HG02938 (cell line): ENCODE data around the gene PICK1.

Experiments used
- ATAC-seq: cut with Tn5 transposase; IDR thresholded peaks from one replicate; pipeline ENCODE4 v1.9.1; 2021; ENCODE audit warnings: mild to moderate bottlenecking, moderate library complexity; ENCODE audit not compliant: unreplicated experiment

Gene PICK1

DNA sequence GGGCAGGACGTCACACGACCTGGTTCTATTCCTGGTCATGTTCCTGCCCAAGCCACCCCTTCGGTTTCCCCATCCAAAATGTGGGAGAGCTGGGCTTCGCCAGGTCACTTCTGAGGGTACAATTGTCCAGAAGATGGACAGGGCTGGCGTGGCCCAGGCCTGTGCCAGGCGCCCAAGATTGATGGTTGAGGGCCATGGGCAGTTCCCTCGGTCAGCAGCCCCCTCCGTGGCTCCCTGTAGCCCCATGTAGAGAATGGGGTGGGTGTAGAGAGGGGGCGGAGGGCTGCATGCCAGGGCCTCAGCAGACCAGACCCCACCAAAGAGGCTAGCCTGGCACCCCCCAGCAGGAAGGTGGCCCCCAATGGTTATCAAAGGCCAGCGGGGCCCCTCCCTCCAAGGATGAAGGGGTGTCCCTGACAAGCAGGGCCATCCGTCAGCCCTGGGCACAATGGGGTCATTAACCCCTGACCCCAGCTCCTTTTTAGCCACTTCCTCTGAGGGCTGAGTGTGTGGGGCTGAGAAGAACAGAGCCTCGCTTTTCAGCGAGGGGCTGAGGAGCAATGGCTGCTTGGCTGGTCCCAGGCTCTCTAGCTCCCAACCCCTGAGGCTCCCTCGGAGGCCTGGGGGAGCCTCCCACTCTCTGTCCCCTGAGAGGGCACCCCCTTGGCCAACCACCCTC, 11.0 kb upstream of the PICK1 start:
- no peak for ATAC-seq

DNA sequence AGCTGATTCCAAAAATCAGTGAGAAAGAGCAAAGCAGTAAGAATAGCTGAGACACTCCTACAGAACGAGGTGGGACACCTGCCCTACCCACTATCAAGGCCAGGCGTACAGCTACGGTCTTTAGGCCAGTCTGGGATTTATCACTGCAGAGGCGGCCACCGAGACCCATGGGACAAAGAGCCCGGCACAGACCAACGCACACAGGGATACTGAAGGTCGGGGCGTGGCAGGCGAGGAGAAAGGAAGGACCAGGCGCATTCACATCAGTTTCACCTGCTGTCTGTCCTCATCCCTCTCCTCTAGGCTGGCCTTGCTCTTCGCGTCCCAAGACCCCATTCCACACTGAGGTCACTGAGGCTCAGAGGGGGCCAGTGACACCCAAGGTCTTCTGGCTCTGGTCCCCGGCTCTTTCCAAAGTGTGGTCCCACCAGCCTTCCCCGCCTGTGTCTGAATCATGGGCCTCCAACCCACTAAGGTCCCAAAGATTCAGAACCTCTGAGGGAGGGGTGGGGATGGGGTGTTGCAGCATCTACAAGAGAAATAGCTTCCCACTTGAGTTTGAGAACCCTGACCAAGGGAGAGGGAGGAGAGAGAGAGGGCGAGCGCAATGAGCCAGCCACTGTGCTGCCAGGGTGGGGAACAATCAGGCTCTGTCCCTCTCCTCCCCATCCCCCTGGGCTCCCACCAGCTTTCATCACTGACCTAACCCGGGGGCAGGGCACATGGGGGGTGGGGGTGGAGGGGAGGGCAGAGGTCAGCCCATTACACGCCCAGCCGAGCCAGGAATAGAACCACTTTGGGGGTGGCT, 7.2 kb upstream of the PICK1 start:
- ATAC-seq: no peak

DNA sequence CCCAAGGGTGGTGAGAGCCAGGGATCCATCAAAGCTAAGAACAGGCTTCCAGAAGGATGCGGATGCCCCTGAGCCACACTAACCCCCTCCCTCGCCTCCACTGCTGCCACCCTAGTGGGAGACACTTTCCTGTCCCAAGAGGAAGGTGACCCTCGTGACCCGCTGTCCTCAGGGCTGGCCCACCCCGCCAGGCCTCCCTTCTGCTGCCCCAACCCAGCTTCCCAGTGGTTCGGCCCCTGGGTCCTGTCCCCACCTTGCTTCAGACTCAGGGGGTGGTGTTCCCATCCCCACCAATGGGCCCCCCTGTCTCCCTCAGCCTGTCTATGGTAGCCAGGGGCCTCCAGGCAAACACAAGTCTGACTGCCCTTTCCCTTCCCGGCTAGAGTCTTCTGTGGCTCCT, 6.5 kb upstream of the PICK1 start:
- no peak for ATAC-seq

DNA sequence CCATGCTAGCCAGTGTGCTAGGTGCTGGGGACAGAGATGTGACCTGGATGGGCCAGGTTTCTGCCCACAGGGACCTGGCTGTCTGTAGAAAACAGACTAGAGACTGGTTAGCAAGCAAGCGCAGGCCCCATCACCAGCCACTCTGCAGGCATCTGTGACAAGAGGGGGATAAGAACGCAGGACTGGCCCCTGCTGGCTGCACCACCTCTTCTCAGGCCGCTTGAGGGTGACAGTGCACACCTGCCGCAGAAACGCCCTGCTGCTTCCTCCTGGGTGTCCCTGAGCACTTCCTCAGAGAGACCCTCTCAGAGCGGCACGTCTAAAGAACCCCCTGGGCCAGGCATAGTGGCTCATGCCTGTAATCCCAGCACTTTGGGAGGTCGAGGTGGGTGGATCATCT, 5.9 kb upstream of the PICK1 start:
- ATAC-seq: no peak

DNA sequence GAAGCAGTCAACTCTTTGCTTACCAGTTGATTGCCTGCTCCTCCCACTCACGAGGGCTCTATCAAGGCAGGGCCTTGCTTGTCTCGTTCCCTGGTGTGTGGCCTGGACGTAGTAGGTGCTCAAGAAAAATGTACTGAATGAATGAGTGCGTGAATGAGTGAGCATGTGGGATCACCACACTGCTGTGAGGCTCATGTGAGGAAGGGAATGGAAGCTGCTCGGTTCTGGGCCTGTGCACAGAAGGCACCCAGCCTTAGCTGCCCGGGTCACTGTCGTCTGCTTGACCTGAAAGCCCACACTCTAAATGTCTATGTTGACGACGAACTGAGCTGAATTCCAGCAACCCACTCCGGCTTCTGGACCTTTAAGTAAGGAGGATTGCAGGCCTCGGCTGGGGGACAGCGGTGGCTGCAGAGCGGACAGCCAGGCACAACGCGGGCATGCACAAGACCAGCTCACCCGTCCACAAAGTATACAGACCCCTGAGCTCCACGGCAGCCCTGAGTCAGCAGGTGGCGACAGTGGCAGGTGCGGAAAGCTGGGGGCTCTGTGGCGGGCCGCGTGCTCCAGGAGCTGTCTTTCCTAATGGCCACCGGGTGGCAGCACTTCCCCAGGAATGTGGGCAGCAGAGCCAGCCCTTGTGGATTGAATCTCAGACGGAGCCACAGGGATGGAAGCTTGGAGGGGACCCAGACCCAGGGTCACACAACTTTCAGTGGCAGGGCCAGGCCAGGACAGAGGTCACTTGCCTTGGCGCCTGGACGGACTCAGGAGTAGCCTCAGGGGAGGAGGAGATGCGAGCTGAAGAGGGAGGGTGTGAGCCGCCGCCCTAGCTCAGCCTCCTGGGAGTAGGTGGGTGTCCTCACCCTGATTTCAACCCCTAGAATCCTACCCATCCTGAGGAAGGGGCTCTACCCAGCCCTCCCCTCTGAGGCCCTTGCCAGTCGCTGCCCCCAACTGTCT, 5.0 kb upstream of the PICK1 start:
- no peak for ATAC-seq

DNA sequence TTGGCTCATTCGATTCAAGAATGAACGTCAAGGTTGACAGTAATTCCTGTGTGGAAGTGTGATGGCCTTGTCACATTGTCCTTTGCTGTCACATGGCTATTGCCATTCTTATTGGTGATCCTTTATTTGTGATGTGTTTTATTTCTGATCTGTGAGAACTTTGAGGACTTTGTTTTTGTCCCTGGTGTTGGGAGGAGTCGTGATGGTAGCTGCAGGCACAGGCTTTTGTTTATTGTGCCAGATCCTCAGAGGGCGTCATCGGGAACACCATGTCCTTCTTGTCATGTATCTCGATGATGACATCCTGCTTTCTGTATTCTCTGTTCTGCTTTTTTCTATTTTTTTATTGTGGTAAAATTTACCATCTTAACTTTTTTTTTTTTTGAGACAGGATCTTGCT, 5.6 kb downstream of the PICK1 start:
- ATAC-seq: no peak

DNA sequence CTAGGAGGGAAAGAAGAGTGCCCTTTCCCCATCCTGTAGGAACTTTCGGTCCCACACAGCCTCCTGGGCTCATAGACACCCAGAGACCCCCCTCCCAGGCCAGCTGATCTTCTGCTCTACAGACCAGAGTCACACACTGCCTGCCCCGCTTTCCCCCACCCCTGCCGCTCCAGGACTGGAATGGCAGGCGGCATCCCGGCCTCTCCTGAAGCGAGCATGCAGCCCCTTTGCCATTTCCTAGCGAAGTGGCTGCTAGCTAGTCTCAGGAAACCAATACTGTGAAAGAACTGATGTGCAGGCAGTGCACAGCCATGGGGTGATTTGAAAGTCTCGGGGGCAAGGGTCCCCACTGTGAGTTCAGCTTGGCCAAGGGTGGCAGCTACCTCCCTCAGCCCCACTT, 8.3 kb downstream of the PICK1 start:
- ATAC-seq: no peak

DNA sequence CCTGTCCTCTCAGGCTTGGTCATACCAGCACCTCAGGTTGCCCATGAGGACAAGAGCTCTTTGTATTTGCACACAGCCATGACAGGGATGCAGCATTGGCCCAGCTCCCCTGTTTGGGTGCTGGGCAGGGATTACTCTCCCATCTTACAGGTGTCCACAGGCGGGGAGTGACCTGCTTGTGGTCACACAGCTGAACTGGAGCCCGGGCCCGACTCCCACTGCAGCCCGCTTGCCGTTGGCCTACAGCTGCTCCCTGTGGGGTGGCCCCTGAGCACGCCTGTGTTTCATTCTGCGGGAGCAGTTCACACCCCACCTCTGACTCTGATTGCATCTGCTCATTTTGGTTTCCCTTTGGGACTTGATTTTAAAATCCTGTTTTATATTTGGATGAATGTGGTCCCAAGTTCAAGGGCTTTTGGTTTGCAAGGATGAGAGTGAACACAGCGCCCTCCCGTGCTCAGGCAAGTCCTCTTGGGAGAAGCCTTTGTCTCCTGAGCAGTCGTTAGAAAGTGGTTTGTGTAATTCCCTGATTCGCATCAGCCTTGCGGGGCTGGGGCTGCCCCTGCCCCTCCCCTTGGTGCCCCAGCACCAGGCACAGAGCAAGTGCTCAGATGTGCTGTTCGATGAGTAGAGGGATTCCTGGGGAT, 9.3 kb downstream of the PICK1 start:
- no peak for ATAC-seq

DNA sequence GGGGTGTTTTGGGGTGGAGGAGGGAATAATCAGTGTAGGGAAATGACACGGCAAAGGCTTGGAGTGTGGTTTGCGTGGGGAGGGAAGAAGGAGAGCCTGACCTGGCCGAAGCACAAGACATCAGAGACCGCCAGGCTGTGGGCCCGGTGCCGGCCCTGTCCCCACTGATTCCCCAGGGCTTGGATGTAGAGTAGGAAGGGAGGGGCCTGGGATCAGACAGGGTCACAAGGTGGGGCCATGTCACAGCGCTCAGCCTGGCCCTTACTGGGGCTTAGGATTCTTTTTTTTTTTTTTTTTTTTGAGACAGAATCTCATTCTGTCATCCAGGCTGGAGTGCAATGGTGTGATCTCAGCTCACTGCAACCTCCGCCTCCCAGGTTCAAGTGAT, 9.8 kb downstream of the PICK1 start:
- no peak for ATAC-seq

DNA sequence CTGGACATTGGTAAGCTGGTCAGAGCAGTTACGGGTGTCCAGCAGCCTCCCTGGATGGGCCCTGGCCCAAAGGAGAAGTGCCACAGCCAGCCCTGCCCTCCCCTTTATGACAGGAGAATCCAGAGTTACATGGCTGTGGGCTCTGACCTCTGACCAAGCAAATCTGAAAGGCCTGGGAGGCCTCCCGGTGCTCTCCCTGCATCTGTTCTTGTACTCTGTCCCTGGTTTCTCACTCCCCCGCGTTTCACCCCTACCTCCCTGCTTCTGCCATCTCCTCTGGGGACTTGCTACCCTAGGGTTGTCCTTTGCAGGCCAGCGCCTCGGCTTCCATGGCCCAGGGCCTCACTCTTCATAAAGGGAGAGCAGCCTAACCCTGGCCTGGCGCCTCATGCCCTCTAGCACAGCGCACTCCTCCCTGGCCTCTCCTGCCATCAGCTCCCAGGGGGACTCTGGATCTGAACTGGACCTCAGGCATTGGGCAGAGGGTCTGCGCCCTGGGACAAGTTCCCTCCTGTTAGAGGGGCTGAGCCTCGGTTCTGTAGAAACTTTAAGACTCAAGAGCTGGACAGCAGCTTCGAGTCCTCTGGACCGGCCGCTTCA, 10.7 kb downstream of the PICK1 start:
- no peak for ATAC-seq

DNA sequence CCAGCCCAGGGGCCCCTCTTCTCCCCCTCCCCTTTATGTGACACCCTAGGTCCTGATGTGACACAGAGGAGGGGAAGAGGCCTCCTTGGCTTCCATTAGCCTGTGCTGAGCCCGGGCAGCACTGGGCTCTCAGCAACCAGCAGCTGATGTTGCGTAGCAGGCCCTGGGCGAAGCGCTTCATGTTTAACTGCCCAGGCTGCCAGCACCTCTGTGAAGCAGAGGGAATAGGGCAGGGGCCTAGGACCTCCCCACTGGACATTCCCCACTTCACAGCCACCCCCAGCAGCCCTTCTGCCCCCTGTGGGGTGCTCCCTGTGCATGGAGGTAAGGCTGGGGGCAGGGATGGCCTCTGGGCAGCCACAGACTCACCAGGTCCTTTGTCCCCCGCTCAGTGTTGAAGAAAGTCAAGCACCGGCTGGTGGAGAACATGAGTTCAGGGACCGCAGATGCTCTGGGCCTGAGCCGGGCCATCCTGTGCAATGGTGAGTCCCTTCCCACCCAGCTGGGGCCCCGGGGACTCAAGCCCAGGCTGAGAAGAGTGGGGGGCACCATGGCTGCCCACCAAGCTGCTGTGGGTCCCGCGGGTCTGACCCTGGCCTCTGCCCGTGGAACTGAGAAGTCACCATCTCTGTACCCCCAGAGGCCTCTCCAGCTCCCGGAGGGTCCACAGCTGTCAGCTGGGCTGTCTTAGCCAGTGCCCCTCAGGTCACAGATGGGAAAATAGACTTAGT, 11.6 kb downstream of the PICK1 start:
- ATAC-seq: no peak

DNA sequence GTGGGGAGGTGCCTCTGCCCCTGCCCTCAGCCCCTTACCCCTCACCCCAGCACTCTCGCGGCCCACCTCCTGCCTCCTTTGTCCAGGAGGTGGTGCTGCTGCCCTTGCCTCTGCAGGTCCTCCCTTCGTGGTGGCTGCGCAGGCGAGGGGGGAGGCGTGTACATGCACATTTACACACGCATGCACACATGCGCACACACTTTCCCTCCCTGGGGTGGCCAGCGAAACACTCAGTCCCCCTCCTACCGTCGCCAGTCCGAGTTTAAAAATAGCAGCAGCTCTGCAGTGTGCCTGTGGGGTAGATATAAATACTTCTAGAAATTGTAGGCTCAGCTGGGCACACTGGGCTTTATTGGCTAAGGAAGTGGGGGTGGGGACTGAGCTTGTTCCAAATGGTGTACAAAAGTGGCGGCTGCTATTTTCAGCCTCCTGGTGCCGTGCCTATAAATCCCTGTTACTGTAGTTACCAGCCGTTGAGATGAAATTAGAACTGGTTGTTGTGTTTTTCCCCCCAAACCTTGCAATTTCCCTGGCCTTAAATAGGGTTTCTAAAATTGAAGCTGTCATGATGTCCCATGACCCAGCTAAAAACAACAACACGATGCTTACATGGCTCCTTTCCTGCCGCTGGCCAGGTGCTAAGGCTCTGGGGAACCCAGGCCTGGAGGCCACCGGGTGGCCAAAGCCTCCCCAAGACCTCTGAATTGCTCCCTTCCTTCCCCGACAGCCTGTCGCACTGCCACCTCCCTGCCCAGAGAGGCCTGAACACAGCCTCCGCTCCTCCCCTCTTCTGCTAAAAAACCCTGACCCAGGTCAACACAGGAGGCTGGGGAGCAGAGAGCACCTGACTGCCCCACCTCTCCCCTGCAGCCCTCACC, 12.4 kb downstream of the PICK1 start:
- no peak for ATAC-seq

DNA sequence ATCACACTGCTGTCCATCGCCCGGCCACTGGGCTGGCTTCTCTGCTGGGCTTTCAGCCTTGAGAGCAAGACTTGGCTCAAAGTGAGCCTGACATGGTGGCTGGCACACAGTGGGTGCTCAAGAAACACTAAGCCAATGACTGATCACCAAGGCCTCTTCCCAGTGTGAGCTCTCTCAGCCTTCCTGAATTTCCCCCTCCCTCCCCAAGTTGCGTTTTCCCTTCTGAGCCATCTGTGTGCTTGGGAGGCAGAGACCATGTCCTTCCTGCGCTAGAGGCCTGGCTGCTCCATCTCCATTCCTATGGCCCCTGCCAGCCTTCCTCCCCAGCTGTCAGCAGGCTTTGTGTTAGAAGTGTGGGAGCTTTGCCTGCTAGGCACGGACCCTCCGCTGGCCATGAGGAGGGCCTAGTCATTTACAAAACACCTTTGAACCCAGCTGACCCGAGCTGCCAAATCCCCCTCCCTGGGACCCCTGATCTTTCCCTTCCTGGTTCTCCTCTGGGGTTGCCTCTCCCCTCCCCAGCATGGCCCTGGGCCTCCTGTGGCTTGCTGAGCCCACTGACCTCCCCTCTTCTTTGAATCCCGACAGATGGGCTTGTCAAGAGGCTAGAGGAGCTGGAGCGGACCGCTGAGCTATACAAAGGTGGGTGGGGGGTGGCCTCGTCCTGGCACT, 13.2 kb downstream of the PICK1 start:
- ATAC-seq: no peak

DNA sequence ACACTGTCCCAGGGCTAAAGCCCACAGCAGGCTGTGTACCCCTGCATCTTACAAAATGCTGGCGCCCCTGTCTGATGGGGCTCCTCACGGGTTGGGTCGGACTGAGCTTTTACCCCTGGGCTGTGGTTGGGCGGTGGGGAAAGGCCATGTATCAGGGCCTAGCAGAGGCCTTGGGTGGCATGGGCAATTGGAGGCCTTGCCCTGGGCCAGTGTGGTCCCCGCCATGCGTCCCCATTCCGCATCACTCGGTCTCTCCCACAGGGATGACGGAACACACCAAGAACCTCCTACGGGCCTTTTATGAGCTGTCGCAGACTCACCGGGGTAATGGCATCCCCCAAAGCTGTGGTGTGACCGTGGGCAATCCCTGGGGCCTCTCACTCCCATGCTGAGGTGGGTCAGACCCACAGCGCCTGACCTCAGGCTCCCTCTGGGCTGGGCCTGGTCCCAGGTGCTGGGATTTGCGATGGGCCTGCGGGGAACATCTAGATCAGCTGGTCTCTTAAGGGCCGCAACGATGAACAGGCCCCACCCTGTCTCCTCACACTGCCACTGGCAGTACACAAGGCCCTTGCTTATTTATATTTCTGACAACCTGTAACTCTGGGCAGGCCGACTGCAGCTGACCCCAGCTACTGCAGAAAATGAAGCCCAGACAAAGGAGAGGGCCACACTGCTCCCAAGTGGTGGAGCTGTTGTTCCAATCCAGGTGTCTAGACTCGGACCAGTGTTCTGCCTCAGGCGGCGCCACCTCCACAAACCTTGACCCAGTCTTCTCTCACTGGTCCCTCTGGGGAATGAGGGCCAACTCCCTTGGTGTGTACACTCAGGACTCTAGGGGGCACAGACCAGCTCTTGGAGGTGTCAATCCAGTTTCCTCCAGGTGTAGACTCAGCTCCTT, 14.5 kb downstream of the PICK1 start:
- ATAC-seq: no peak

DNA sequence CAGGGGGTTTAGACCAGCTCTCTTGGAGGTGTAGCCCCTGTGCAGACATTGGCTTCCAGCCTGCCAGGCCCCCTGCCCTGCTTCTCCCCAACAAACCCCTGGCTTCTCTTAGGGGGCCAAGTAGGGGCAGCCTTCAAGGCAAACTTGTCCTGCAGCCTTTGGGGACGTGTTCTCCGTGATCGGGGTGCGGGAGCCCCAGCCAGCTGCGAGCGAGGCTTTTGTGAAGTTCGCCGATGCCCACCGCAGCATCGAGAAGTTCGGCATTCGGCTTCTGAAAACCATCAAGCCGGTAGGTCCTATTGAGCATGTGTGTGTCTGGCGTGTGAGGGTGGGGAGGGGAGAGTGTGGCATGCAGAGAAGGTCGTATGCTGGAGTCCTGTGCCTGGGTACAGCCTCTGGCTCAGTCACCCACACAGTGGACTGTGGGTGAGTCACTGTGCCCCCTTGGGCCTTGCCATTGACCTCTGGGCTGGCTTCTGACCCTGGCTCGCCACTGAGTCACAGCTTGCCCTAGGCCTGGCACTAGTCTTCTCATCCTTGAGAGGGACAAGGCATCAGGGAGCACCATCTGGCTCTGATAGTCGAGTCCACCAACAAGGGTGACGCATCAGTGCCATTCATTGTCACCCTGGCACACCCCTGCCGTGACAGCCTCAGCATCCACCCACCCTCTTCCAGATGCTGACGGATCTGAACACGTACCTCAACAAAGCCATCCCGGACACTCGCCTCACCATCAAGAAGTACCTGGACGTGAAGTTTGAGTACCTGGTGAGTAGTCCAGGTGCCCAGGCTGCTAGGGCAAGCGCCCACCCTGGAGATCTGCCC, 15.3 kb downstream of the PICK1 start:
- no peak for ATAC-seq
